Thyroid gland (tissue), 4 donors: ENCODE measurements around the gene PAAF1. TPM values are rescaled to one million over a fixed set of nuclear protein-coding genes. Genes with fewer than 3 reads are reported as not detected.

ENCODE experiments used
- DNase-seq, 2 donors: peaks; one replicate each; pipeline ENCODE4 v3.0.0-alpha.2; 2019
- H3K27ac ChIP-seq, 3 donors: fragments of 200-600 bp; sonication (generic); 1 replicate in 2 of 3; 2 replicates in 1 of 3; pipeline ENCODE4 v1.5.1; 2016 to 2019; ENCODE audit warnings: mild to moderate bottlenecking in 1 of 3, moderate library complexity in 1 of 3
- H3K27me3 ChIP-seq: fragments of 200-600 bp; sonication (generic); one replicate; pipeline ENCODE4 v1.5.1; 2019
- H3K36me3 ChIP-seq, 2 donors: fragments of 200-600 bp; sonication (generic); one replicate each; pipeline ENCODE4 v1.5.1; 2016 to 2019
- H3K4me1 ChIP-seq, 2 donors: fragments of 200-600 bp; sonication (generic); one replicate each; pipeline ENCODE4 v1.5.1; 2017 to 2019
- H3K4me3 ChIP-seq, 3 donors: fragments of 200-600 bp; sonication (generic); replicated peaks in 1 of 3; 1 replicate in 2 of 3; 2 replicates in 1 of 3; pipeline ENCODE4 v1.5.1; 2016; ENCODE audit warnings: mild to moderate bottlenecking in 1 of 3
- H3K9me3 ChIP-seq: fragments of 200-600 bp; sonication (generic); one replicate; pipeline ENCODE4 v1.5.1; 2017
- POLR2A ChIP-seq, 2 donors: fragments of 450-650 bp; IDR thresholded peaks; one replicate each; pipeline ENCODE4 v1.6.1; 2017; ENCODE audit warnings: antibody characterized with exemption in 2 of 2, mild to moderate bottlenecking in 2 of 2, moderate library complexity in 1 of 2
- WGBS, 2 donors: methylation state at CpG; one replicate each; pipeline ENCODE4 v1.1.5; 2017; 5-methylcytosine and 5-hydroxymethylcytosine counted together
- intact Hi-C: fragments of 100-400 bp; cut with DNase I; formaldehyde crosslinking; loops from one replicate; pipeline ENCODE4 v1.15.1; 2023
- total RNA-seq, 4 donors: library from RNA; depleted of rRNA; stranded (reverse); fragments of >200 nt; gene quantifications; one replicate each; pipeline ENCODE4 v1.2.3, GENCODE V29; 2016
- TF ChIP-seq, protein P1 (sequence below), 6 experiments: fragments of 200-600 bp in 3 of 6; fragments of 450-650 bp in 3 of 6; sonication (generic) in 3 of 6; IDR thresholded peaks; one replicate each; pipeline ENCODE4 v1.5.1; 2016 to 2019; ENCODE audit warnings: antibody characterized with exemption in 6 of 6, mild to moderate bottlenecking in 2 of 6, inconsistent platforms in 1 of 6, moderate library complexity in 1 of 6

The PAAF1 gene
- total RNA-seq, 4 donors from 2014 or later, result 10.0 to 23.3 (median 15.9) TPM

DNA sequence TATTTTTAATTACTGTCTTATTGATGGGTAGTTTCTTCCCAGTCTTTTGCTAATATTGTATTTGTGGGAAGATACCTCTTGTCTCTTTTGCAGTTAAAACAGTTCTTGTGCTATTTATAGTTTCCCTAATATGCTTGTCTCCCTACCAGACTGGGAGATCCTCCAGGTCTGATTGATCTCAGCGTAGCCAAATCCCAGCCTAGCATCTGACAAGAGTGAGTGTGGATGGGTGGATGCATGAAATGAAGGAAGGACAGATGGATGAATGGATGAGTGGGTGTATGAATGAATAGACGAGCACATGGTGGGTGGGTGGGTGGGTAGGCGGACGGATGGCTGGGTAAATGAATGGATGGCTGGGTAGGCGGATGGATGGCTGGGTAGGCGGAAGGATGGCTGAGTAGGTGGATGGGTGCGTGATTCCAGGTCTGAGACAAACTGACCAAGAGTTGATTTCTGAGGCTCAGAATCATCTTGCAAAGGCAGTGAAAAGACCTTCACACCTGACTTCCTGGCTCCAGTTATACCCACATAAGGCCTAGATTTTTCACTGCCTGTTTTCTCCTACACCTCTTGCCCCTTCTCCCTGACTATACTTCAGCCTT, 85.4 kb downstream of the PAAF1 start:
- no peak for TF ChIP-seq POLR2A (IDR thresholded peaks at IDR 0.05)
- TF ChIP-seq, protein P1, sequence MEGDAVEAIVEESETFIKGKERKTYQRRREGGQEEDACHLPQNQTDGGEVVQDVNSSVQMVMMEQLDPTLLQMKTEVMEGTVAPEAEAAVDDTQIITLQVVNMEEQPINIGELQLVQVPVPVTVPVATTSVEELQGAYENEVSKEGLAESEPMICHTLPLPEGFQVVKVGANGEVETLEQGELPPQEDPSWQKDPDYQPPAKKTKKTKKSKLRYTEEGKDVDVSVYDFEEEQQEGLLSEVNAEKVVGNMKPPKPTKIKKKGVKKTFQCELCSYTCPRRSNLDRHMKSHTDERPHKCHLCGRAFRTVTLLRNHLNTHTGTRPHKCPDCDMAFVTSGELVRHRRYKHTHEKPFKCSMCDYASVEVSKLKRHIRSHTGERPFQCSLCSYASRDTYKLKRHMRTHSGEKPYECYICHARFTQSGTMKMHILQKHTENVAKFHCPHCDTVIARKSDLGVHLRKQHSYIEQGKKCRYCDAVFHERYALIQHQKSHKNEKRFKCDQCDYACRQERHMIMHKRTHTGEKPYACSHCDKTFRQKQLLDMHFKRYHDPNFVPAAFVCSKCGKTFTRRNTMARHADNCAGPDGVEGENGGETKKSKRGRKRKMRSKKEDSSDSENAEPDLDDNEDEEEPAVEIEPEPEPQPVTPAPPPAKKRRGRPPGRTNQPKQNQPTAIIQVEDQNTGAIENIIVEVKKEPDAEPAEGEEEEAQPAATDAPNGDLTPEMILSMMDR (IDR thresholded peaks at IDR 0.05), result no peak
- intact Hi-C loops, result loop anchor here (10.0 kb wide), 2 partner anchors 133 to 213 kb away; partner anchors contain the start of genes C2CD3 and PPME1
- 74% methylated on average over 7 of the region's 7 CpGs for WGBS, 2 donors
- H3K27me3 ChIP-seq, result no peaks in the 10 kb centered on the region
- H3K27ac ChIP-seq, result no peak overlapping the region
- no peaks in the 10 kb centered on the region for H3K36me3 ChIP-seq
- peaks cover 0 to 8% of the 10 kb centered on the region in 2 donors for H3K4me1 ChIP-seq
- no peak overlapping the region for H3K4me3 ChIP-seq
- H3K9me3 ChIP-seq, result no peaks in the 10 kb centered on the region
- DNase-seq, result no peak

DNA sequence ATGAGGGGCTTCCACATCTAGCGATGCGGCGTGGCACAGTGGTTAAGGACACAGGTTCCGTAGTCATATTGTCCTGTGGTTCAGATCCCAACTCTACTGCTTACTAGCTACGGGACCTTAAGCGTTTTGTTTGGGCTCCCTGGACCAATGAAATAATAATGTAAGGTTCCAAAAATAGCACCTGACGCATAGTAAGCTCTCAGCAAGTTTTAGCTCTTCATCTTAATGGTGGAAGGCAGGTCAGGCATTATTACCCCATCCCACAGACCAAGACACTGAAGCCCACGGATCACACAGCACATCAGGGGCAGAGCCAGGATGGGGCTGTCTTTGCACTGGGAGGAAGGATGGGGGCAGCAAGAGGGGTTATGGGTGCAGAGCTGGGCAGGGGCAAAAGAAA, 87.1 kb downstream of the PAAF1 start:
- no peaks in the 10 kb centered on the region for H3K27me3 ChIP-seq
- intact Hi-C loops, result loop anchor here (10.0 kb wide), 2 partner anchors 131 to 211 kb away; partner anchors contain the start of genes C2CD3 and PPME1
- H3K36me3 ChIP-seq, result no peaks in the 10 kb centered on the region
- H3K9me3 ChIP-seq, result no peaks in the 10 kb centered on the region
- peaks cover 0 to 8% of the 10 kb centered on the region in 2 donors for H3K4me1 ChIP-seq
- WGBS, 2 donors, result 78 to 80% methylated on average over 8 of the region's 8 CpGs
- no peak for DNase-seq
- TF ChIP-seq POLR2A (IDR thresholded peaks at IDR 0.05), result no peak
- TF ChIP-seq, protein P1 (IDR thresholded peaks at IDR 0.05), result no peak
- no peak overlapping the region for H3K4me3 ChIP-seq
- no peak overlapping the region for H3K27ac ChIP-seq

DNA sequence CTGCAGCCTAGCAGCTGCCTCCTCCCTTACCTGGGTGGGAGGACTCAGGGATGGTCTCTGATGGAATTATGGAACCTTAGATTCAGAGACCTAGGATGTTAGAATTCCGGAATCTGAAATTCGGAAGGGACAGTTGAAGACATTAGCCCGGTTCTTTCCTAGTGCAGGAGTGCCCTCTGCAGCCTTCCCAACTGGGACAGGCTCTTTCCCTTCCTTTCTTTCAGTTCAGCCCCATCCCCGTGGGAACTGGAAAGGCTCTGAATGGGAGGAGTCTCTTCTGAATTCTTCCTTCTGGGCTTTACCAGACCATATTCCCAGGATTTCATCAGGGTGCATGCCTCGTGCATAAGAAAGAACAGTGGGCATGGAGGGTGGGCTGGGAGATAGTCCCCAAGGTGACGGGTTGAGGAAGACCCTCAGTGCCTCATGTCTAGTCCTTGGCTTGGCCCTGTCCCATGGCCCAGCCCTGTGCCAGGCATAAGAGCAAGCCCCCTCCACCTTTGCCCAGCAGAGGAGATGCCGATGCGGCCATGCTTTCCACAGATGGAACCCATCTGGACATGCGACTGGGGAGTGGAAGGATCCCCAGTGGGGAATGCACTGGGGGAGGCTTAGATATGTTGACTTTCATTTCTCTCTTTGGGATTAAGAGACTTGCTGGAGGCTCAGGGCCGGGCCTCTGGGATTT, 88.4 kb downstream of the PAAF1 start:
- Histone ChIP-seq H3K36me3 (no peaks in the 10 kb centered on the region), H3K4me3 (no peak overlapping the region), H3K4me1 (peaks cover 0 to 8% of the 10 kb centered on the region in 2 donors), H3K27ac (no peak overlapping the region), H3K27me3 (no peaks in the 10 kb centered on the region), H3K9me3 (no peaks in the 10 kb centered on the region)
- TF ChIP-seq POLR2A (IDR thresholded peaks at IDR 0.05), result no peak
- TF ChIP-seq, protein P1 (IDR thresholded peaks at IDR 0.05), result no peak
- intact Hi-C loops, result loop anchor here (5.0 to 10.0 kb wide), 3 partner anchors 130 to 482 kb away; partner anchors contain the start of genes C2CD3 and PPME1
- WGBS, 2 donors, result 72 to 74% methylated on average over 10 of the region's 10 CpGs
- DNase-seq, result no peak

DNA sequence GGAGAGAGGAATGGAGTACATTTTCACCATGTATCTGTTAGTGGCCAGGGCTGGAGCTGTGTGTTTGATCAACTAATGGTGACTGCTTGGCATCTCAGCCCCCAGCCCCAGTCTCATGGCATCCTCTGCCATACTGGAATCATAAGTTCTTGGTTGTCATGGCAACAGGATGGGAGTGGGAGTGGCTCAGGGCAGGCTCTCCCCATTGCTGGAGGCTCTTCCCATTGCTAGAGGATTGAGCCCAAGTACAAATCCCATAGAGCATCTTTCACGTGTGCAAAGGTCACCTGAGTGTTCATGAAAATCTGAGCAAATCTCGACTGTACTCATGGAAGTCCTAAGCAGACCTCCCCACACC, 88.9 kb downstream of the PAAF1 start:
- Histone ChIP-seq H3K9me3 (no peaks in the 10 kb centered on the region), H3K27ac (no peak overlapping the region), H3K36me3 (no peaks in the 10 kb centered on the region), H3K4me1 (peaks cover 0 to 8% of the 10 kb centered on the region in 2 donors), H3K4me3 (no peak overlapping the region), H3K27me3 (no peaks in the 10 kb centered on the region)
- DNase-seq, result no peak
- WGBS, 2 donors, result 54 to 60% methylated on average over 1 to 2 of the region's 2 CpGs
- intact Hi-C loops, result loop anchor here (5.0 to 10.0 kb wide), 3 partner anchors 129 to 482 kb away; partner anchors contain the start of genes C2CD3 and PPME1
- no peak for TF ChIP-seq POLR2A (IDR thresholded peaks at IDR 0.05)
- TF ChIP-seq, protein P1 (IDR thresholded peaks at IDR 0.05), result no peak
